GM19193 (cell line): ENCODE data around the gene PKN1.

Source experiments
- POLR2A ChIP-seq: IDR thresholded peaks from 4 replicates; pipeline ENCODE4 v1.6.1; 2011; ENCODE audit not compliant: insufficient read depth, insufficient read length; ENCODE audit errors: extremely low read depth

The PKN1 gene

DNA sequence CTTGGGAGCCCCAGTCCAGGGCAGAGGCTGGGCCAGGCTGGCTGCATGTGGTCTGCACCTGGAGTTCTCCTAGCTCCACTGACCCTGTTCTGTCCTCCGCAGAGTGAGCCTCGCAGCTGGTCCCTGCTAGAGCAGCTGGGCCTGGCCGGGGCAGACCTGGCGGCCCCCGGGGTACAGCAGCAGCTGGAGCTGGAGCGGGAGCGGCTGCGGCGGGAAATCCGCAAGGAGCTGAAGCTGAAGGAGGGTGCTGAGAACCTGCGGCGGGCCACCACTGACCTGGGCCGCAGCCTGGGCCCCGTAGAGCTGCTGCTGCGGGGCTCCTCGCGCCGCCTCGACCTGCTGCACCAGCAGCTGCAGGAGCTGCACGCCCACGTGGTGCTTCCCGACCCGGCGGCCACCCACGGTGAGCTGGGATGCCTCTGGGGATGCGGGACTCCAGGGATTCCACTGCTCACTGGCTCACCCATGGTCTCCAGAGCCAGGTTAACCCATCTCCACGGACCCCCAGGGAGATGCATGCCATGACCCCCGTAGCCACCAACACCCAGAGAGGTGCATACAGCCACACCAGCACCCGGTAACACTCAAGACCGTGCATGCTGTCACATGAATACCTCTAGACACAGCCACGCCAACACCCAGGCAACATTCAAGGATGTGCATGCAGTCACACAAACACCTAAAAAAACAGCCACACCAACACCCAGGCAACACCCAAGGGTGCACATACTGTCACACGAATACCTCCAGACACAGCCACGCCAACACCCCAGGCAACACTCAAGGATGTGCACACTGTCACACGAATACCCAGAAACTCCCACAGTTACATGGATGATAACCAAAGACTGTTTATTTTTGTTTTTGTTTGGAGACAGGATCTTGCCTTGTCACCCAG is 8.2 kb downstream of the PKN1 start:
- no peak for TF ChIP-seq POLR2A

DNA sequence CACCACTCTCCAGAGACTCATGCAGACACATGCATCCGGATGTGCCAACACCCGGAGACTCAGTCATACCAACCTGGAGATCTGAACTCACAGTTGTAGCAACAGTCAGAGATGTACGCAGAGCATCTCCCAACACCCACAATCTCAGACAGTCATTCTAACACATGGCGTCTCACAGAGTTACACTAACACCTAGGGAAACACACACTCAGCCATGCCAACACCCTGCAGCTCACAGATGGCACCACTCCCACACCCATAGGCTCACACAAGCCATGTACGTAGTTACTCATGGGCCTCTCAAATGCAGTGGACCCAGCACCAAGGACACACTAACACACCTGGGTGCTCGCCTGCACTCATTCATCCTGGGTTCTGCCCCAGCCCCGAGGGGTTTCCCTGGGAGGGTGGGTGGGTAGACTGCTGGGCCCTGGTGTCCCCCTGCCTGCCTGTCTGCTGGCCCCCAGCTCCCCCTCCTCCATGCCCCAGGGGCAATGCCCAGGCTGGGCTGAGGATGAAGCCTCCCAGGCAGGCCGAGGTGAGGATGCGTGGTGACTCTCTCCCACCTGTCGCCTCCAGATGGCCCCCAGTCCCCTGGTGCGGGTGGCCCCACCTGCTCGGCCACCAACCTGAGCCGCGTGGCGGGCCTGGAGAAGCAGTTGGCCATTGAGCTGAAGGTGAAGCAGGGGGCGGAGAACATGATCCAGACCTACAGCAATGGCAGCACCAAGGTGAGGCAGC is 10.0 kb downstream of the PKN1 start:
- no peak for TF ChIP-seq POLR2A

DNA sequence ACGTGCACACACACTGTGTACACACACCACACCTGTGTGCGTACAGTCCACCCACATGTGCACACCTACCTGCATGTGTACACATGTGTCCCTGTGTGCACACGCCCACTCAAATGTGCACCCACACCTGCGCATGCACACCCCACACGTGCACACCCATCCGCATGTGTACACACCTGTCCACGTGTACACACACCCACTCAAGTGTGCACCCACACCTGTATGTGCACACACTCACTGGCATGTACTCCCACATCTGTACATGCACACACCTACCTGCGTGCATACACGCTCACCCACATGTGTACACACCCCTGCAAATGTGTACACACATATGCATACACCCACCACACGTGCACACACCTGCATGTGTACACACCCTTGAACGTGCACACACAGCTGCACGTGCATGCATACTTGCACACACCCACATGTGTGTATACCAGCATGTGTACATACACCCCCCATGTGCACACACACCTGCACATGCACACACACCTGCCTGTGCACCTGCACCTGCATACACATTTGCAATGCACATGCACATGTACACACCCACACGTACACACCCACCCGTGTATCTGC is 10.6 kb downstream of the PKN1 start:
- no peak for TF ChIP-seq POLR2A

DNA sequence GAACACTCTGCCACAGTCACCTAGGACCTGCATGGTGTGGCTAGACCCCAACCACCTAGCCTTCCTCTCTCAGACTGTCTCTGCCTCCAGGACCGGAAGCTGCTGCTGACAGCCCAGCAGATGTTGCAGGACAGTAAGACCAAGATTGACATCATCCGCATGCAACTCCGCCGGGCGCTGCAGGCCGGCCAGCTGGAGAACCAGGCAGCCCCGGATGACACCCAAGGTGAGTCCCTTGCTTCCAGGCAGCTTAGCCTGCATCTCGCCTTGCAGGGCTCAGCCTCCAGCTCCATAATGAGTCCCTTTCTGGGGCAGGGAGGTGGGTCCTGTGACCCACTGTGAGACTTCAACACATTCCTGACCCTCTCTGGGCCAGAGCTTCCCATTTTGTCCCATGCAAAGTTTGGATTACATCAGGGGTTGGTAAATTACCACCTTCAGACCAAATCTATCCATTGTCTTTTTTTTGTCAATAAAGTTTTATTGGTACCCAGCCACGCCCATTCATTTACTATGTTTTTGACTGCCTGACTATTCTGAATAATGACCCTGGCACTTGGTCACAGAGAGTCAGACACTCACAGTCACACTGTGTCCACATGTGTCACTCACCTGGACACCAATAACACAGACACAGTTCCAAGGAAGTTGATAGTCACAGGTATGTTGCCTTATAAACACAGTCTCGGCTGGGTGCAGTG is 13.4 kb downstream of the PKN1 start:
- TF ChIP-seq POLR2A, result no peak

DNA sequence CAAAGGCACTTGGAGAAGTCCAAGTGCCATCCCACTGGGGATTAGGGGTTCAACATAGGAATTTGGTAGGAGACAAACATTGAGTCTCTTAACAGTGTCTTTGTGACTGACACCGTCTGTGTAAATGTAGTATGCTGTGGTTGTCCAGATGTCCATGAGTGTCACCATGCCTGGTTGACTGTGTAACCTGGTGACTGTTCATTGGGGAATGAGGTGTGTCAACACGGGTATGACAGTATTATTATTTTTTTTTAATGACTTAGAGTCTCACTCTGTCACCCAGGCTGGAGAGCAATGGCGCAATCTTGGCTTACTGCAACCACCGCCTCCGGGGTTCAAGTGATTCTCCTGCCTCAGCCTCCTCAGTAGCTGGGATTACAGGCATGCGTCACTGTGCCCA is 16.2 kb downstream of the PKN1 start:
- no peak for TF ChIP-seq POLR2A

DNA sequence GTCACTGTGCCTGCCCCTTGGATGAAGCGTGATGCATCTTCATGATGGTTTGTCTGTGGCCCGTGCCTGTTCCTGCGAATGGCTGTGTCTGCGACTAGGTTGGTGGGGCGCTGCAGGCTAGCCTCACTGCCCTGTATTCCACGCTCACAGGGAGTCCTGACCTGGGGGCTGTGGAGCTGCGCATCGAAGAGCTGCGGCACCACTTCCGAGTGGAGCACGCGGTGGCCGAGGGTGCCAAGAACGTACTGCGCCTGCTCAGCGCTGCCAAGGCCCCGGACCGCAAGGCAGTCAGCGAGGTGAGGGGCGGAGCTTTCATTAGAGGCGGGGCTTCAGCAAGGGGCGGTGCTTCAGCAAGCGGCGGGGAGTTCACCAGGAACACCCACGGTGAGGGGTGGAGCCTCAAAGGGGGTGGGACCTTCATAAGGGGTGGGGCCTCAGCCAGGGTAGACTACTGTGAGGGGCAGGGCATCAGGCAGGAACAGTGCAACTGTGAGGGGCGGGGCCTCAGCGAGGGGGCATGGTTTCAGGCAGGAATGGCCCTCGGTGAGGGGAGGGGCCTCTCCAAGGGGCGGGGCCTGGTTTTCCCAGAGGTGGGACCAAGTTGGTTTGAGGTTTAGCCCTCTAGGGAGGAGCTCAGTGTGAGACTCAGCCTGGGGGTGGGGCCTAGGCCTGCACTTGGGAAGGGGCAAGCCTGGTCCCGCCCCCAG is 17.2 kb downstream of the PKN1 start:
- no peak for TF ChIP-seq POLR2A

DNA sequence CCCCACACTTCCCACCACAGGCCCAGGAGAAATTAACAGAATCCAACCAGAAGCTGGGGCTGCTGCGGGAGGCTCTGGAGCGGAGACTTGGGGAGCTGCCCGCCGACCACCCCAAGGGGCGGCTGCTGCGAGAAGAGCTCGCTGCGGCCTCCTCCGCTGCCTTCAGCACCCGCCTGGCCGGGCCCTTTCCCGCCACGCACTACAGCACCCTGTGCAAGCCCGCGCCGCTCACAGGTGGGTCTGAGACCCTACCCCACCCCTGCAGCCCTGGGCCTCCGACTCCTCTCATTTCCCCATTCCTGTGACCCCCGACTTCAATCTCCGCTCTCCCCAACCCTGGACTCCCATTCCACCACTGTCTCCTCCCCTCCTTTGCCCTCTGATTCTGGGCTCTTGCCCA is 17.8 kb downstream of the PKN1 start:
- TF ChIP-seq POLR2A, result no peak

DNA sequence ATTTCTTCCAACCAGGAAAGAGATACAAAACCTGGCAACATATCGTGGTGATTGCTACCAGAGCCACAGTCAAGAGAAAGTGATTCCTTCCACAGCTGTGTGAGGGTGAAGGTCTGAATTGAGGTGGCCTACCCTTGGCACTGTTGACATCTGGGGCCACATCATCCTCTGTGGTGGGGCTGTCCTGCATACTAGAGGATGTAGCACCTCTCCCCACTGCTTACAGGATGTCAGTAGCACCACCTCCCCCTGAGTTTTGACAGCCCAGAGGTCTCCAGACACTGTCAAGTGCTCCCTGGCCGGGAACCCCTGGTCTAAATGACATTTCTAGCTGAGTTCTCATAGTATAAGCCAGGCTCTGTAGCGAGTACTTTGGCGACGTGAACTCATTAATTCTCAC is 26.6 kb downstream of the PKN1 start:
- no peak for TF ChIP-seq POLR2A

DNA sequence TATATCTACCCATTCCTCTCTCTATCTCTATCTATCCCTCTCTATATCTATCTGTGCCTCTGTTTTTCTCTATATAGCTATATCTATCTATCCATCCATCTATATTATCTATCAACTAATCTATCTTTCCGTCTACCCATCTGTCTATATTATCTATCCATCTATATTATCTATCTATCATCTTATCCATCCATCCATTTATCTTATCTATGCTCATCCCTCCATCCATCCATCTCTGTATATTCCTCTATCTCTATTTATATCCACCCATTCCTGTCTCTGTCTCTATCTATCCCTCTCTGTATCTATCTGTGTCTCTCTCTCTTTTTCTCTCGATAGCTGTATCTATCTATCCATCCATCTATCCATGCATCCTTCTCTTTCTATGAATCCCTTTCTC is 27.8 kb downstream of the PKN1 start:
- TF ChIP-seq POLR2A, result no peak

DNA sequence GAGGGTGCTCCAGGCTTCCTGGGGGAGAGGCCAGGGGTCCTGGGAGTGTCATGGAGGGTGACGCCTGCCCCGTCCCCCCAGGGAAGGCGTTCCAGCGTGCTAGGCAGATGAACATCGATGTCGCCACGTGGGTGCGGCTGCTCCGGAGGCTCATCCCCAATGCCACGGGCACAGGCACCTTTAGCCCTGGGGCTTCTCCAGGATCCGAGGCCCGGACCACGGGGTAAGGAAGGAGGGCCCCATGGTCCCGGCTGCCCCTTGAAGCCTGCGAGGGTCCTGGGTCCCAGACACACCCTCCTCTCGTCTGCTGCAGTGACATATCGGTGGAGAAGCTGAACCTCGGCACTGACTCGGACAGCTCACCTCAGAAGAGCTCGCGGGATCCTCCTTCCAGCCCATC is 30.6 kb downstream of the PKN1 start:
- no peak for TF ChIP-seq POLR2A

DNA sequence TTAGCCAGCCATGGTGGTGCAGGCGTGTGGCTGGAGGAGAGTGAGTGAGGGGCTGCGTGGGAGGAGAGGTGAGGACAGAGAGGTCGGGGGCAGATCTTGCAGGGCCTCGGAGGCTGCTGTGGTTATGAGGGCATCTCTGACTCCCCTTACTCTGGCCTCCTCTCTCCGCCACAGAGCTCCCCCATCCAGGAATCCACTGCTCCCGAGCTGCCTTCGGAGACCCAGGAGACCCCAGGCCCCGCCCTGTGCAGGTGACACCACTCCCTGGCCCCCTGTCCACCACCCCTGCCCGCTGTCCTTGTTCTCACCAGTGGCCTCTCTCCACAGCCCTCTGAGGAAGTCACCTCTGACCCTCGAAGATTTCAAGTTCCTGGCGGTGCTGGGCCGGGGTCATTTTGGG is 34.3 kb downstream of the PKN1 start:
- no peak for TF ChIP-seq POLR2A

DNA sequence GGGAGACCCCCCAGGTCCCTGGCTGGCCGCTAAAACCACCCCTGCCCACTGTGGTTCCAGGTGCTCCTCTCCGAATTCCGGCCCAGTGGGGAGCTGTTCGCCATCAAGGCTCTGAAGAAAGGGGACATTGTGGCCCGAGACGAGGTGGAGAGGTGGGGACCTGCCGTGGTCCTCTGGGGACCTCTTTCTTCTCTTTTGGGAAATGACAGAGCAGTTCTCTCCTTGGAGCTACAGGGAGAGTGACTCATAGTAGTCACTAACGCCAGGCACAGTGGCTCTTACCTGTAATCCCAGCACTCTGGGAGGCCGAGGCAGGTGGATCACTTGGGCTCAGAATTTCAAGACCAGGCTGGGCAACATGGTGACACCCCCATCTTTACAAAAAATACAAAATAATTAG is 34.7 kb downstream of the PKN1 start:
- TF ChIP-seq POLR2A, result no peak

DNA sequence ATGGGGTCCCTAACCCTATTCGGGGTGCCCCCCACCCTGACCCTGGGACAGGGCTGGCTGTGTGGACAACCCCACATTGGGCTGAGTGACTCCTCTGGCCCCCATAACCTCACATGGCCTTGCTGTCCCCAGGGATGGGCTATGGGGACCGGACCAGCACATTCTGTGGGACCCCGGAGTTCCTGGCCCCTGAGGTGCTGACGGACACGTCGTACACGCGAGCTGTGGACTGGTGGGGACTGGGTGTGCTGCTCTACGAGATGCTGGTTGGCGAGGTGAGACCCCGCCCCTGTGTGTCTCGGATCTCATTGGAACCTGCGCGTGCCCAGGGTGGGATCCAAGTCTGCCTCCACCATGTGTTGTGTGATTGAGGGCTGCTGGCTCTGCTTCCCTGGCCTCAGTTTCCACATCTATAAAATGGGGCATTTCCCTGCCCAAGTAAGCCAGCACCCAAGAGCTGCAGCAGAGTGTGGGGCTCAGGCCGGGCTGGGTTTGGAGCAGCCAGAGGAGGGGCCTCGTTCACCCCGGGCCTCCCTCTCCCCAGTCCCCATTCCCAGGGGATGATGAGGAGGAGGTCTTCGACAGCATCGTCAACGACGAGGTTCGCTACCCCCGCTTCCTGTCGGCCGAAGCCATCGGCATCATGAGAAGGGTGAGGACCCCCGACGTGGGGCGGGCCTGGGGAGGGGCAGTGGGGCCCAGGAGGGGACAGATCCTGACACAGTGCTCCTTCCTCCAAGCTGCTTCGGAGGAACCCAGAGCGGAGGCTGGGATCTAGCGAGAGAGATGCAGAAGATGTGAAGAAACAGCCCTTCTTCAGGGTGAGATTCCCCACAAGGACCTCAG is 37.1 kb downstream of the PKN1 start:
- TF ChIP-seq POLR2A, result no peak
